GM10266 (cell line): Measurements from ENCODE around the gene TNIP1.

ENCODE experiments used
- DNase-seq: peaks from one replicate; pipeline ENCODE4 v3.0.0; 2012; ENCODE audit errors: extremely low spot score
- TF ChIP-seq, protein P1 (sequence below): IDR thresholded peaks from 2 replicates; pipeline ENCODE4 v1.5.1; 2012; ENCODE audit warnings: mild to moderate bottlenecking, low read depth; ENCODE audit not compliant: control insufficient read depth, insufficient read depth; ENCODE audit errors: missing control alignments

The TNIP1 gene

GRCh38 chr5:151005950-151006576, 74.8 kb downstream of the TNIP1 start:
- no peak for DNase-seq
- TF ChIP-seq, protein P1, sequence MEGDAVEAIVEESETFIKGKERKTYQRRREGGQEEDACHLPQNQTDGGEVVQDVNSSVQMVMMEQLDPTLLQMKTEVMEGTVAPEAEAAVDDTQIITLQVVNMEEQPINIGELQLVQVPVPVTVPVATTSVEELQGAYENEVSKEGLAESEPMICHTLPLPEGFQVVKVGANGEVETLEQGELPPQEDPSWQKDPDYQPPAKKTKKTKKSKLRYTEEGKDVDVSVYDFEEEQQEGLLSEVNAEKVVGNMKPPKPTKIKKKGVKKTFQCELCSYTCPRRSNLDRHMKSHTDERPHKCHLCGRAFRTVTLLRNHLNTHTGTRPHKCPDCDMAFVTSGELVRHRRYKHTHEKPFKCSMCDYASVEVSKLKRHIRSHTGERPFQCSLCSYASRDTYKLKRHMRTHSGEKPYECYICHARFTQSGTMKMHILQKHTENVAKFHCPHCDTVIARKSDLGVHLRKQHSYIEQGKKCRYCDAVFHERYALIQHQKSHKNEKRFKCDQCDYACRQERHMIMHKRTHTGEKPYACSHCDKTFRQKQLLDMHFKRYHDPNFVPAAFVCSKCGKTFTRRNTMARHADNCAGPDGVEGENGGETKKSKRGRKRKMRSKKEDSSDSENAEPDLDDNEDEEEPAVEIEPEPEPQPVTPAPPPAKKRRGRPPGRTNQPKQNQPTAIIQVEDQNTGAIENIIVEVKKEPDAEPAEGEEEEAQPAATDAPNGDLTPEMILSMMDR, result no peak

GRCh38 chr5:151005187-151005949, 75.5 kb downstream of the TNIP1 start:
- DNase-seq, result no peak
- TF ChIP-seq, protein P1, result no peak

GRCh38 chr5:151004499-151004898, 76.3 kb downstream of the TNIP1 start:
- no peak for DNase-seq
- TF ChIP-seq, protein P1, result no peak

DNA sequence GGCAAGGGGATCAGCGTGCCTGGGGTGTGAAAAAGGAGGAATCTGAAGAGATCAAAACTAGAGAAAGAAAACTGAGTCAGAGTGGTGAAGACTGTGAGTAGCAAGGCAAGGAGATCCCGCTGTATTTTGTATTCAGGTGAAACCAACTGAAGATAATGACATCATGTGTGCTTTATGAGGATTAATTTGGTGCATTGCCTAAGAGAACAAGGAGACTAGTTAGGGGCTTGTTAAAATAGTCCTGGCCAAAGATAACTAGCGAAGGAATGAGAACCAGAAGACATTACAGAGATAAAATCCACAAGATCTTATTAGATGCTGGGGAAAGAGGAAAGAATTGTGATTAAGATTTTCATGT, 77.4 kb downstream of the TNIP1 start:
- TF ChIP-seq, protein P1, result no peak
- no peak for DNase-seq

GRCh38 chr5:151002681-151003502, 77.9 kb downstream of the TNIP1 start:
- DNase-seq, result no peak

GRCh38 chr5:151002250-151002649, 78.6 kb downstream of the TNIP1 start:
- DNase-seq, result no peak
- TF ChIP-seq, protein P1, result peak; percentile 30

More at GRCh38 chr5:151002681-151003502, 77.9 kb downstream of the TNIP1 start:
- TF ChIP-seq, protein P1, result no peak
